IMR-90 (cell line): ENCODE measurements around the gene SLC31A1. TPM values are rescaled to one million over a fixed set of nuclear protein-coding genes. Genes with fewer than 3 reads are reported as not detected.

Experiments
- ATAC-seq: fragments of 200-7000 bp; cut with Tn5 transposase; 2 replicates; pipeline ENCODE4 v1.9.1; 2020; ENCODE audit warnings: low read depth, mild to moderate bottlenecking, moderate library complexity
- BruUV-seq: library from RNA; stranded (reverse); fragments of 400-500 nt; replicated peaks from 2 replicates; lab custom pipeline; 2021; lab: Mats Ljungman, UMichigan
- CTCF ChIA-PET: fragments of 300-600 bp; formaldehyde crosslinking; extraction: SDS; loops from one replicate; lab custom pipeline; 2021; ENCODE audit warnings: antibody characterized with exemption; lab: Yijun Ruan, JAX
- POLR2A ChIA-PET: fragments of 300-600 bp; sonication (Branson Sonifier 250); formaldehyde crosslinking; loops from one replicate; lab custom pipeline; 2022; ENCODE audit warnings: antibody characterized with exemption; ENCODE audit not compliant: unreplicated experiment; lab: Charles Lee
- DNase-seq: peaks from one replicate; pipeline ENCODE4 v3.0.0; 2013
- H2AFZ ChIP-seq: replicated peaks from 2 replicates; pipeline ENCODE3; 2013; ENCODE audit warnings: low read length, mild to moderate bottlenecking; ENCODE audit not compliant: poor library complexity
- H2AK5ac ChIP-seq: 2 replicates; pipeline ENCODE4 v1.6.1; 2013; ENCODE audit warnings: low read depth, low read length, inconsistent platforms
- H2AK9ac ChIP-seq: replicated peaks from 2 replicates; pipeline ENCODE3; 2013; ENCODE audit warnings: mild to moderate bottlenecking, low read depth, low read length, moderate library complexity; ENCODE audit not compliant: poor library complexity
- H2BK120ac ChIP-seq: 2 replicates; pipeline ENCODE4 v1.6.1; 2013; ENCODE audit warnings: low read depth, low read length, inconsistent platforms
- H2BK15ac ChIP-seq: 3 replicates; pipeline ENCODE4 v1.6.1; 2013; ENCODE audit warnings: low read depth, low read length, inconsistent platforms
- H2BK20ac ChIP-seq: 2 replicates; pipeline ENCODE4 v1.6.1; 2013; ENCODE audit warnings: low read depth, mild to moderate bottlenecking, inconsistent platforms, low read length, moderate library complexity
- H2BK5ac ChIP-seq: 2 replicates; pipeline ENCODE4 v1.6.1; 2013; ENCODE audit warnings: mild to moderate bottlenecking, low read depth, low read length, inconsistent platforms; ENCODE audit not compliant: poor library complexity, severe bottlenecking
- H3K14ac ChIP-seq: replicated peaks from 2 replicates; pipeline ENCODE4 v1.6.1; 2013; ENCODE audit warnings: low read depth, low read length, inconsistent platforms
- H3K18ac ChIP-seq: 2 replicates; pipeline ENCODE4 v1.6.1; 2013; ENCODE audit warnings: low read depth, low read length, control low read depth
- H3K23ac ChIP-seq: 2 replicates; pipeline ENCODE4 v1.6.1; 2013; ENCODE audit warnings: low read depth, low read length, inconsistent platforms
- H3K27ac ChIP-seq: 2 replicates; pipeline ENCODE4 v1.5.1; 2013; ENCODE audit warnings: mild to moderate bottlenecking, control low read depth, low read length; ENCODE audit not compliant: insufficient read depth
- H3K27me3 ChIP-seq: 2 replicates; pipeline ENCODE4 v1.6.1; 2013; ENCODE audit warnings: low read length; ENCODE audit not compliant: control insufficient read depth, insufficient read depth
- H3K36me3 ChIP-seq: 2 replicates; pipeline ENCODE4 v1.6.1; 2013; ENCODE audit warnings: low read length, mixed read lengths; ENCODE audit not compliant: control insufficient read depth, insufficient read depth
- H3K4ac ChIP-seq: 2 replicates; pipeline ENCODE4 v1.6.1; 2013; ENCODE audit warnings: low read depth, low read length, inconsistent platforms
- H3K4me1 ChIP-seq: 2 replicates; pipeline ENCODE4 v1.6.1; 2013; ENCODE audit warnings: low read length, mixed read lengths; ENCODE audit not compliant: control insufficient read depth, insufficient read depth
- H3K4me2 ChIP-seq: 2 replicates; pipeline ENCODE4 v1.6.1; 2013; ENCODE audit warnings: low read depth, mild to moderate bottlenecking, control low read depth, low read length, moderate library complexity
- H3K4me3 ChIP-seq: 2 replicates; pipeline ENCODE4 v1.5.1; 2013; ENCODE audit warnings: low read depth, mild to moderate bottlenecking, control low read depth, low read length, moderate library complexity; ENCODE audit not compliant: insufficient read depth
- H3K56ac ChIP-seq: 2 replicates; pipeline ENCODE4 v1.6.1; 2013; ENCODE audit warnings: low read length, inconsistent platforms; ENCODE audit not compliant: insufficient read depth; ENCODE audit errors: extremely low read depth
- H3K79me1 ChIP-seq, 2 experiments: 2 replicates each; pipeline ENCODE4 v1.6.1; 2013; ENCODE audit warnings: low read length in 2 of 2, inconsistent platforms in 1 of 2, low read depth in 1 of 2
- H3K9ac ChIP-seq: 2 replicates; pipeline ENCODE4 v1.6.1; 2013; ENCODE audit warnings: low read depth, low read length, control low read depth
- H3K9me1 ChIP-seq: 2 replicates; pipeline ENCODE4 v1.6.1; 2013; ENCODE audit warnings: low read length, inconsistent platforms; ENCODE audit not compliant: insufficient read depth
- H3K9me3 ChIP-seq: 2 replicates; pipeline ENCODE4 v1.6.1; 2013; ENCODE audit warnings: low read length; ENCODE audit not compliant: control insufficient read depth, insufficient read depth
- H4K20me1 ChIP-seq: 2 replicates; pipeline ENCODE4 v1.6.1; 2013; ENCODE audit warnings: low read length, inconsistent platforms; ENCODE audit not compliant: insufficient read depth
- H4K5ac ChIP-seq: 2 replicates; pipeline ENCODE4 v1.6.1; 2013; ENCODE audit warnings: mild to moderate bottlenecking, low read depth, low read length, control low read depth
- H4K8ac ChIP-seq, 2 experiments: 2 replicates each; pipeline ENCODE4 v1.6.1; 2013; ENCODE audit warnings: low read depth in 2 of 2, low read length in 2 of 2, control low read depth in 1 of 2, inconsistent platforms in 1 of 2
- H4K91ac ChIP-seq: 2 replicates; pipeline ENCODE4 v1.6.1; 2013; ENCODE audit warnings: low read depth, low read length, inconsistent platforms; ENCODE audit not compliant: insufficient read depth
- BHLHE40 ChIP-seq: fragments of 150-350 bp; IDR thresholded peaks from 2 replicates; pipeline ENCODE4 v1.6.1; 2016; ENCODE audit warnings: mild to moderate bottlenecking, low read depth, low read length
- CEBPB ChIP-seq: IDR thresholded peaks from 2 replicates; pipeline ENCODE4 v1.6.1; 2012; ENCODE audit warnings: low read depth, low read length, improper control_type of control experiment
- CHD1 ChIP-seq: IDR thresholded peaks from 2 replicates; pipeline ENCODE4 v1.6.1; 2012; ENCODE audit warnings: low read depth, low read length, improper control_type of control experiment
- FOS ChIP-seq: fragments of 150-350 bp; IDR thresholded peaks from 2 replicates; pipeline ENCODE4 v1.6.1; 2016; ENCODE audit warnings: low read depth, low read length
- MAFK ChIP-seq: IDR thresholded peaks from 2 replicates; pipeline ENCODE4 v1.6.1; 2012; ENCODE audit warnings: low read depth, low read length, improper control_type of control experiment
- MAZ ChIP-seq: IDR thresholded peaks from 2 replicates; pipeline ENCODE4 v1.6.1; 2012; ENCODE audit warnings: low read depth, mild to moderate bottlenecking, low read length, improper control_type of control experiment, moderate library complexity, borderline replicate concordance
- MXI1 ChIP-seq: IDR thresholded peaks from 2 replicates; pipeline ENCODE4 v1.6.1; 2012; ENCODE audit warnings: low read depth, mild to moderate bottlenecking, low read length, moderate library complexity, borderline replicate concordance
- NFE2L2 ChIP-seq: fragments of 150-350 bp; IDR thresholded peaks from 2 replicates; pipeline ENCODE4 v1.6.1; 2016; ENCODE audit warnings: low read depth, mild to moderate bottlenecking, low read length
- POLR2A ChIP-seq: IDR thresholded peaks from 2 replicates; pipeline ENCODE4 v1.6.1; 2012; ENCODE audit warnings: mild to moderate bottlenecking, low read depth, low read length
- RAD21 ChIP-seq: IDR thresholded peaks from 2 replicates; pipeline ENCODE4 v1.6.1; 2012; ENCODE audit warnings: low read length, improper control_type of control experiment
- RCOR1 ChIP-seq: IDR thresholded peaks from 2 replicates; pipeline ENCODE4 v1.6.1; 2012; ENCODE audit warnings: mild to moderate bottlenecking, low read length, improper control_type of control experiment; ENCODE audit not compliant: insufficient replicate concordance
- RFX5 ChIP-seq: IDR thresholded peaks from 2 replicates; pipeline ENCODE4 v1.8.0; 2012; ENCODE audit warnings: low read depth, mild to moderate bottlenecking, low read length, moderate library complexity
- SMC3 ChIP-seq: fragments of 150-350 bp; IDR thresholded peaks from 2 replicates; pipeline ENCODE4 v1.6.1; 2016; ENCODE audit warnings: low read depth, mild to moderate bottlenecking, antibody characterized with exemption, low read length, moderate library complexity
- WGBS, 2 experiments: methylation state at CpG; one replicate each; pipeline versions ENCODE4 v1.1.5 to v1.1.7; 2013; ENCODE audit warnings: missing lambda C conversion rate in 2 of 2; ENCODE audit not compliant: insufficient read length in 1 of 2; ENCODE audit errors: extremely low coverage in 2 of 2; 5-methylcytosine and 5-hydroxymethylcytosine counted together
- dilution Hi-C: fragments of 300-500 bp; cut with HindIII; formaldehyde crosslinking; loops from one replicate; pipeline ENCODE4 v1.14.3; 2018; ENCODE audit warnings: low sequenced_read_pairs; ENCODE audit not compliant: unreplicated experiment
- in situ Hi-C: fragments of 300-500 bp; cut with MboI; formaldehyde crosslinking; loops from 3 replicates; pipeline ENCODE4 v1.14.3; 2019; ENCODE audit warnings: low sequenced_read_pairs, inconsistent platforms, mixed read lengths
- intact Hi-C: fragments of 100-400 bp; cut with micrococcal nuclease; formaldehyde crosslinking; loops from 2 replicates; pipeline ENCODE4 v1.10.0; 2022
- polyA plus RNA-seq, 3 experiments: library from polyadenylated mRNA; depleted of rRNA; stranded (reverse); fragments of >200 nt; gene quantifications; 2 replicates each; pipeline ENCODE4 v1.2.3, GENCODE V29; 2012; ENCODE audit warnings: low replicate concordance in 1 of 3
- total RNA-seq: library from RNA; depleted of rRNA; stranded (reverse); fragments of >200 nt; gene quantifications from 2 replicates; pipeline ENCODE4 v1.2.3, GENCODE V29; 2012
- TF ChIP-seq, protein P1 (sequence below): fragments of 150-350 bp; IDR thresholded peaks from 2 replicates; pipeline ENCODE4 v1.6.1; 2017; ENCODE audit warnings: mild to moderate bottlenecking, antibody characterized with exemption, low read length, low read depth
- TF ChIP-seq, protein P2 (sequence below): conservative IDR thresholded peaks from 2 replicates; pipeline ENCODE4 v1.5.1; 2012; ENCODE audit warnings: mild to moderate bottlenecking, low read depth, low read length, improper control_type of control experiment
- TF ChIP-seq, protein P3 (sequence below): fragments of 150-350 bp; IDR thresholded peaks from 2 replicates; pipeline ENCODE4 v1.6.1; 2016; ENCODE audit warnings: low read depth, mild to moderate bottlenecking, low read length, moderate library complexity, borderline replicate concordance

The SLC31A1 gene
- total and polyA plus RNA-seq, 2 of the 4 experiments (the other 2 are of a cell fraction), result 17.9 to 23.3 TPM

DNA sequence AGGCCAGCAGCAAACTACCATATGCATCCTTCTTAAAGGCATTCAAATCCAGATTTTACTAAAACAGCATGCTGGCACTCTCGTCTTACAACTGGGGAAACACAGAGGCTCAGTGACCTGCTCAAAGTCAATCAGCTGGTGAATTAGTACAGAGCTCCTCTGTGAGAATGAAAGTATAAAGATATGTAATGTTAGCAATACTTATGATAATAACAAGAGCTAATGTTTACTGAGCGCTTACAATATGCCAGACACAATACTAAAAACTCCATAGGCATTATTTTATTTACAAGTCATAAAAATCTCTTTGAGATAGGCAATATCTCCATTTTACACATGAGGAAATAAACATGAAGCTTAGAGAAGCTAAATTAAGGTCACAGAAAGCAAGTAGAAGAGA lies 28.9 kb upstream of the SLC31A1 start:
- Histone ChIP-seq H3K79me1 (peaks cover 0 to 10% of the 10 kb centered on the region in 2 experiments; a peak in 2 of 4 replicates), H3K27ac (no peak overlapping the region), H4K91ac (no peak overlapping the region), H4K8ac (no peak overlapping the region), H3K23ac (no peak overlapping the region), H2BK20ac (no peak overlapping the region), H3K4ac (no peak overlapping the region), H4K20me1 (no peaks in the 10 kb centered on the region), H2AFZ (no peak overlapping the region), H3K14ac (no peak overlapping the region), H2AK9ac (no peak overlapping the region), H4K5ac (no peak overlapping the region), H3K9ac (no peak overlapping the region), H2BK5ac (no peak overlapping the region), H2AK5ac (no peak overlapping the region), H3K27me3 (no peaks in the 10 kb centered on the region), H3K4me1 (peaks cover 6% of the 10 kb centered on the region), H3K4me3 (no peak overlapping the region), H3K56ac (no peak overlapping the region), H3K18ac (no peak overlapping the region), H3K9me3 (no peaks in the 10 kb centered on the region), H2BK15ac (no peak overlapping the region), H3K4me2 (no peak overlapping the region), H2BK120ac (no peak overlapping the region), H3K9me1 (peaks cover 10% of the 10 kb centered on the region), H3K36me3 (peaks cover 16% of the 10 kb centered on the region)
- TF ChIP-seq CHD1 (no peak), NFE2L2 (no peak), POLR2A (no peak), RAD21 (no peak), MAFK (no peak), BHLHE40 (no peak), MAZ (no peak), RCOR1 (no peak), FOS (no peak), SMC3 (no peak), CEBPB (no peak), MXI1 (no peak), RFX5 (no peak)
- TF ChIP-seq, protein P1, sequence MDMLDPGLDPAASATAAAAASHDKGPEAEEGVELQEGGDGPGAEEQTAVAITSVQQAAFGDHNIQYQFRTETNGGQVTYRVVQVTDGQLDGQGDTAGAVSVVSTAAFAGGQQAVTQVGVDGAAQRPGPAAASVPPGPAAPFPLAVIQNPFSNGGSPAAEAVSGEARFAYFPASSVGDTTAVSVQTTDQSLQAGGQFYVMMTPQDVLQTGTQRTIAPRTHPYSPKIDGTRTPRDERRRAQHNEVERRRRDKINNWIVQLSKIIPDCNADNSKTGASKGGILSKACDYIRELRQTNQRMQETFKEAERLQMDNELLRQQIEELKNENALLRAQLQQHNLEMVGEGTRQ, result no peak
- TF ChIP-seq, protein P2, sequence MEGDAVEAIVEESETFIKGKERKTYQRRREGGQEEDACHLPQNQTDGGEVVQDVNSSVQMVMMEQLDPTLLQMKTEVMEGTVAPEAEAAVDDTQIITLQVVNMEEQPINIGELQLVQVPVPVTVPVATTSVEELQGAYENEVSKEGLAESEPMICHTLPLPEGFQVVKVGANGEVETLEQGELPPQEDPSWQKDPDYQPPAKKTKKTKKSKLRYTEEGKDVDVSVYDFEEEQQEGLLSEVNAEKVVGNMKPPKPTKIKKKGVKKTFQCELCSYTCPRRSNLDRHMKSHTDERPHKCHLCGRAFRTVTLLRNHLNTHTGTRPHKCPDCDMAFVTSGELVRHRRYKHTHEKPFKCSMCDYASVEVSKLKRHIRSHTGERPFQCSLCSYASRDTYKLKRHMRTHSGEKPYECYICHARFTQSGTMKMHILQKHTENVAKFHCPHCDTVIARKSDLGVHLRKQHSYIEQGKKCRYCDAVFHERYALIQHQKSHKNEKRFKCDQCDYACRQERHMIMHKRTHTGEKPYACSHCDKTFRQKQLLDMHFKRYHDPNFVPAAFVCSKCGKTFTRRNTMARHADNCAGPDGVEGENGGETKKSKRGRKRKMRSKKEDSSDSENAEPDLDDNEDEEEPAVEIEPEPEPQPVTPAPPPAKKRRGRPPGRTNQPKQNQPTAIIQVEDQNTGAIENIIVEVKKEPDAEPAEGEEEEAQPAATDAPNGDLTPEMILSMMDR, result no peak
- TF ChIP-seq, protein P3, sequence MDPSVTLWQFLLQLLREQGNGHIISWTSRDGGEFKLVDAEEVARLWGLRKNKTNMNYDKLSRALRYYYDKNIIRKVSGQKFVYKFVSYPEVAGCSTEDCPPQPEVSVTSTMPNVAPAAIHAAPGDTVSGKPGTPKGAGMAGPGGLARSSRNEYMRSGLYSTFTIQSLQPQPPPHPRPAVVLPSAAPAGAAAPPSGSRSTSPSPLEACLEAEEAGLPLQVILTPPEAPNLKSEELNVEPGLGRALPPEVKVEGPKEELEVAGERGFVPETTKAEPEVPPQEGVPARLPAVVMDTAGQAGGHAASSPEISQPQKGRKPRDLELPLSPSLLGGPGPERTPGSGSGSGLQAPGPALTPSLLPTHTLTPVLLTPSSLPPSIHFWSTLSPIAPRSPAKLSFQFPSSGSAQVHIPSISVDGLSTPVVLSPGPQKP, result no peak
- dilution Hi-C loops, result no loop called here
- no peak for ATAC-seq
- intact Hi-C loops, result loop anchor here (10.0 kb wide), 1 partner anchor 72 kb away; no protein-coding TSS in a partner anchor
- ChIA-PET CTCF (no interaction called here), POLR2A (no interaction called here)
- DNase-seq, result no peak
- WGBS, 2 experiments, result no CpG with 5 or more reads among the region's 2 CpGs
- in situ Hi-C loops, result no loop called here
- BruUV-seq, result no TSS peak
